SK-N-SH treated with all-trans-retinoic acid at 6 μM for 48 hours (cell line): ENCODE results near the gene VARS1.

ENCODE experiments used
- ARNTL ChIP-seq: fragments of 450-650 bp; formaldehyde crosslinking; IDR thresholded peaks from 2 replicates; pipeline ENCODE4 v1.5.0; 2020; ENCODE audit warnings: low read depth, mild to moderate bottlenecking, moderate library complexity, borderline replicate concordance
- CSDC2 ChIP-seq: fragments of 250-450 bp; sonication (Bioruptor Pico); IDR thresholded peaks from 2 replicates; pipeline ENCODE4 v1.5.0; 2020; ENCODE audit warnings: mild to moderate bottlenecking, moderate library complexity
- PATZ1 ChIP-seq: fragments of 250-450 bp; sonication (Bioruptor Pico); IDR thresholded peaks from 2 replicates; pipeline ENCODE4 v1.8.0; 2020; ENCODE audit warnings: mild to moderate bottlenecking, moderate library complexity, borderline replicate concordance
- PPARA ChIP-seq: fragments of 250-450 bp; sonication (Bioruptor Pico); IDR thresholded peaks from 2 replicates; pipeline ENCODE4 v1.5.0; 2020; ENCODE audit warnings: mild to moderate bottlenecking, borderline replicate concordance
- TSHZ2 ChIP-seq: fragments of 250-450 bp; sonication (Bioruptor Pico); IDR thresholded peaks from 2 replicates; pipeline ENCODE4 v1.5.0; 2020; ENCODE audit warnings: mild to moderate bottlenecking, moderate library complexity

GRCh38 chr6:31752739-31753319, 42.7 kb downstream of the VARS1 start:
- TF ChIP-seq ARNTL, result no peak
- no peak for TF ChIP-seq PPARA
- no peak for TF ChIP-seq CSDC2
- no peak for TF ChIP-seq PATZ1
- TF ChIP-seq TSHZ2 (CRISPR knock-in tag), result no peak
